ENCODE measurements around the gene SERPINE3.

SERPINE3 gene

DNA sequence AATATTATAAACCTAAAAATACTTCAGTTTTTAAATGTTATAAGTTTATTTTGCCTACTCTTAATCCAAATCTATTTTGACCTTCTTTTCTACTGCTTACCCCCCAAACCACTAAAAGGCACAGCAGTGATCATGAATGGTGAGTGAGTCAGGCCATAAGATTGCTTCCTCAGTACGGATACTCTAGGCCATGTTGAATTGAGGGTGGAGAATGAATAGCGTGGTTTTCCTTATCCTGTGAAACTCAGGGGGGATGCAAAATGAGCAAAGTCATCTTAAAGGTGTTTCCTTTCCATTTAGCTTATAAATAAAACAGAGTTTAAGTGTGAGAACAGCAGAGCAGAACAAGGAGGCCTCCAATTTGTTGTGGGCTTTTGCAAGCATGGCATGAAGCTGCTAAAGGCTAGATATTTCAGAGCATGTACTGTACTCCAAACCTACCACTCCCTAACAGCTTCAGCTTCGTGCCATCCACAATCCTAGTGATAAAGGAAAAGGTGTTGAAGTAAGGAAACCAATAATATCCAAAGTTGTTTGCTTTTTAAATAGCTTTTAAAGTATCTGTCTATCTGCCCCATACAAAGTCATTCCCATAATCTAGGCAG is 25.0 kb downstream of the SERPINE3 start:
- DNase-seq = no peak

DNA sequence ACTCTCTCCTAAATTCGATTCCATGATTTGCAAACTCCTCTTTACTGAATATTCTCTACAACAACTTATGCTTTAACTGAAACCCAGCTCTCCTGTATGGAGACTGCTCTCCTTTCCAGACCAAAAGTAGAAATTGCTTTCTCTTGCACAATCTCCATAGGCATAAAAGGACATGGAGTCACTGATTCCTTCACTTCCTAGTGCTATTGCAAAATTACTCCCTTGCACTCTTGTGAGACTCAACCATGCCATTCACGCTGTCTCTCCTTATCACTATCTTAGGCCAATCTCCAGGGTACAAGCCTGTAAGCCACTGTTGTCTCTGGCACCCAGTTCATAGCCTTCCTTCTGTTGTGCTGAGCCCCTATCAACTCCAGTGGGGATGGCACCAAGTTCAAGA is 30.6 kb downstream of the SERPINE3 start:
- DNase-seq = no peak

DNA sequence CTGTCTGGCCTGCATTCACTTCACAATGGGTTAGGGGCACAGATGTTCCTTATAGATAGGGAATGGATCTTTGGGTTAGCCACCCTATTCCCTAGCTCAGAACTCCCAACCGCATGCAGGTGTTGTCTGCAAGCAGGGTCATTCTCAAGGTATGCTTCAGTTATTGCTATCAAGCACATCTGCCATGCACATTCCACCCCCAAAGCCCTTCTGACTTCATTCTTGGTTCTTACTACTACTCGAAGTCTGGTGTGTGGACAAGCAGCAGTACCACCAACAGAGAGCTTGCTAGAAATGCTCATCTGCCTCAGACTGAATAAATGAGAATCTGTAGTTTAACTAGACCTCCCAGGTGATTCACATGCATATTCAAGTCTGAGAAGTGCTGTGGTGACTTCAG is 31.3 kb downstream of the SERPINE3 start:
- DNase-seq = no peak

DNA sequence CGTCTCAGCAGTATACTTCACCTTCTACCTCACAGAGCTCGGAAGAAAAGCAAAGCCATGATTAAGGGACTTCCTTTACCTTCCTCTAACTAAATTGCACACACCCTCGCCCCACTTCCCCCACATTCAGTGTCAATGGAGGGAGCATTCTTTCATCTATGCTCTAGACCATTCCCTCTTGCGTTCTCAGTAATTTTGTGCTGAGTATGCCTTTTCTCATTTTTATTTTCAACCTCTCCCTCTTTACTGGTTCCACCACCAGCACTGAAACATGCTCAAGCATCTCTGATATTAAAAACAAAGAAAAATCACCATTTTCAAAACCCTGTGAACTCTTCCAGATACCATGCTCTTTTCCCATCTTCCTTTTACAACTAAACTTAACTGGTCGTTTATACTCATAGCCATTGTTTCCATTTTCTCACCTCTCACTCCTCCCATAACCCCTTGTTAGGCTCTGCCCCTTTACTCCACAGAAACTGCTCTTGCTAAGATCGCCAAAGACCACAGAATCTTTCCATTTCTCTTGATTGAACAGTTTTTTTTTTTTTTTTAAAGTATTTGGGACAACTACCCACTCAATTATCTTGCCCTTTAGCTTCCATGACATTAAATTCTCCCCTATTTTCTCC is 32.4 kb downstream of the SERPINE3 start:
- no peak for DNase-seq

DNA sequence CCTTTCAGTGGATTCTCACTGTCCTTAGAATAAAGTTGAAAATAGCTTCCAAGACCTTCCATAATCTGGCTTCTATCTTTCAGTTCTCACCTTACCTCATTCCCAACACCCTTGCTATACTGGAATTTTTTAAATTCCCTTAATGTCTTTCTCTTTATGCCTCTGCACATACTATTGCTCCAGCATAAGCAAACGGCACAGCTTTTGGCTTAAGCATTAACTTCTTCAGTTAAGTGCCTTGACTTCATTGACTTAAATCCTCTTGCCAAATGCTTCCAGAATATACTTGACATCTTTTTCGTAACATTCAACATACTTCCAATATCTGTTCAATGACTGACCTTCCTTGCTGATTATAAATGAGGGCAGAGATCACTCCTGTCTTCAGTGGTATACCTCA is 34.0 kb downstream of the SERPINE3 start:
- no peak for DNase-seq

DNA sequence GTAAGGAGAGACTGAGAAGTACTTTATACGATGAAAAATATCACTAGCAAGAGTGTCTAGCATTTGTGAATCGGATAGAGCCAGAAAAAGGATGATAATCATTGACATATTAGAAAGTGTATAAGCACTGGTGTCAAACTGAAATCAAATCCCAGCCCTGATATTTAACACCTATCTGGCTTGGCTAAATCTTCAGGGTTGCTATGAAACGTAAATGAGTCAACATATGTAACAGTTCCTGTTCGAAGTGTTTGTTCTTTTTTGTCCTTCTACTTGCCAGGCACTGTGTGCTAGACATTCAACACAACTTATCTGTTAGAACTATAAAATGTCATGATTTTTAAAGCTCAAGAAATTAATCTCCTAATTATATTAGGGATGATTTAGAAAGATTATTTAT is 40.8 kb downstream of the SERPINE3 start:
- no peak for DNase-seq

DNA sequence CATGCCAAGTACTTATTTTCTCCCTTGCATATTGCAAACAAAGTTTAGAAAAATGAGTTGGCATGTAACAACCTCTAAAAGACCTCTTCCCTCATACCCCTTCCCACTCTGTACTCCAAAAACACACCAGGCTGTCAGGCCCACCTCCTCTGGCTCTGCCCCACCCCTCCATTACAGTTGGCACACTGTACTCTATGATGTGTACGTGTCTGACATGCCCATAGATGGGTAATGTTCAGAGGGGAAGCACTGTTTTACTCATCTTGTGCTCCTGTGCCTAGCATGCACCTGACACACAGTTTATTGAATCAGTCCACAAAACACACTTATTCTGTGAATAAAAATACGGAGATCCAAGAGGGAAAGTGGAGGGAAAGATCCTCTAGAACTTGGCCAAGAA is 45.6 kb downstream of the SERPINE3 start:
- no peak for DNase-seq

DNA sequence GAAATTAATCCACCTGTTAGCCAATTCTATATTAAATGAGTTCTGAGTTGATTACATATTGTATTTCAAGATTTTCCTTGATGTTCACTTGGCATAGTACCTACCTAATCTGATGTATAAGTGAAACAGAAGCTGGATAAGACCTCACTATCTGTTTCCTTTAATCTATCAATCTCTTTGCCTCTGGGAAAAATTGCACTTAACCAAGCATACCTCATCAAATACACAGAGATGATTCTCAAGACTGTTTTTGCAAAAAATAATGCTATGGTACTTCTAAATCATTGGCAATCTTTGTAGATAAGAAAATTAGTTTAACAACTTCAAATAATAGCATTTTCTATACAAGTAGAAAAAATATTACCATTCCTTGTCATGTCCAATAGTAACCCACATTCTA is 55.2 kb downstream of the SERPINE3 start:
- DNase-seq = no peak

DNA sequence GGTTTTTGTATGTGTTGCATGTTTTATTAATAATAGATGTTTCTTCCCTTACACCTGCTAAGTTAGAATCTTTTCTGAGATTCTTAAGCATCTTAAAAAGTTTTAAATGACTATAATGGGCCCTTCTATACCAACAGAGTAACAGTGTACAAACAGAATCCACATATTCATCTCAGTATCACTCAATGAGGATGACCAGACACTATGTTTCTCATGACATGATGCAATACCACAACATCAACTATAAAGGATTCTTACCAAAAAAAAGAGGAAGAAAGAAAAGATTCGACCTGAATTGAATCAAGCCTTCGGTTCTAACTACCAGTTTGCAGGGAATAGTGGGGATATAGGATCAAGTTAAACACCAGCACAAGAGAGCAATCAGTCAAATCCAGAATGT is 56.9 kb downstream of the SERPINE3 start:
- DNase-seq = no peak

DNA sequence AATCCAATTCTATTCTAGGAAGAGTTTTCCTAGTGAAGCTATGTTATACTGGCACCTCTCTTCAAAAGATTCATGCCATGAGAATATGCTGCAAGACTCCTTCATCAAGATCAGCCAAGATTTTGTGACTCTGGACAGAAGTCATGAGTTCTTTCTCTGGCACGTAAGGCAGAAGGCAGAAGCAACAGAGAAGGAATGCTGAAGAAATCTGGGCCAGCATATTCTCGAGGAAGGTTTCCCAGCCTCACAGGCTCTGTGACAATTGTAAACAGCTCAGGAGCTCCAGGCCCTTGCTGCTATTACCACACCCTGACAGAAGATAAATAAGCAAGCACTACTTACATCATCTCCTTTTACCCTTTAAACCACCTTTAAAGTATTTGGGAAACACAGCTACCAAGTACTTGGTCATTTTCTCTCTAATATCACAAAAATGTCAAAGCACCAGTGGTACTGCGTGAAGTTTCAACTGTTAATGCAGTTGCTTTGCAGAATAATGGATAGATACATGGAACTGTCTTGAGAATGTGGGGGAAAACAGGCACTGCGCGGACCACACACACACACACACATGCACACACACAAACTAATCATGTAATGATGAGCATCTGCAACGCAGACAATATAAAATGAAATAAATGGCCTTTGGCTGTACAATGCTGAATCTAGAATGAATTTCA is 57.9 kb downstream of the SERPINE3 start:
- no peak for DNase-seq

DNA sequence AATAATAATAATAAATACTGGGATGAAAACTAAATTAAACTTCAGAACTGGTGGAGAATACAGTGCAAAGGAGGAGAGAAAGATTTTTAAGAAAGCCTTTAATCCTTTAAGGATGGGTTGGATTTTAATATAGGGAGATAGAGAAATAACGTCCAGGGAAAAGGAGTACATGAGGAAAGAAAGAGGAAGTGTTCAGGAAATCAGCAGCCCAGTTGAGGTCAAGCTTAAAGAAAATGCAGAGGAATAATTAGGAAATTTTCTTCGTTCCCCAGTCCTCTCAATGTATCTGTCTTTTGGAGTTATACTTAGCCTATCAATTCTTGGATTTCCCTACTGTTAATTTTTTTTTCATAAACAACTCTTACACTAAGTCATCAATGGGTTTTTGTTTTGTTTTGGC is 65.7 kb downstream of the SERPINE3 start:
- DNase-seq = no peak

DNA sequence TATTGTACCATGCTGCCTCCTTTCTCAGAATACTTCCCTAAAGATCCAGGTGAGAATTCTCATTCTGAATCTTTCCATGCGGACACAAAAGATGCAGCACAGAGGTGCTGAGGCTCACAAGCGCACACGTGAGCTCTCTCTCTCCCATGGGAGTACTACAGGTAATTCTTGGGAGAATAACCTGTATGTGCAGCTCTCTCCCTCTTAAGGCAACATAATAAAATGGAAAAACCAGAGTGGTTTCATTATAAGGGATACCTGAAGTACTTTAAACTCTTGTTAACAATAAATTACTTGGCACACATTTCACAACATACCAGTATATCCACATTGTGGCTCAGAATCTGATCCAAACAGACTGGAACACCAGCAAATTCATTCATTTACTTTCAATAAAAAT is 72.9 kb downstream of the SERPINE3 start:
- DNase-seq = no peak
